OCI-M1 (cell line): ENCODE results near the gene PDX1.

ENCODE experiments used
- DNase-seq: peaks from one replicate; lab custom pipeline; 2025; lab: John Stamatoyannopoulos, UW

PDX1 gene

GRCh38 chr13:27919934-27920676 is at the start of gene PDX1:
PDX1 (plus strand) TSS chr13:27920000; CDS start chr13:27920139, 139 bp downstream.
- no peak for DNase-seq

GRCh38 chr13:27878274-27878673 is 41.5 kb upstream of the PDX1 start:
- no peak for DNase-seq

- no peak for DNase-seq
These were observed 30.3 kb upstream of the PDX1 start for GRCh38 chr13:27889471-27889870.

GRCh38 chr13:27896726-27897125 is 23.1 kb upstream of the PDX1 start:
- DNase-seq: no peak

GRCh38 chr13:27904719-27905118 is 15.1 kb upstream of the PDX1 start:
- no peak for DNase-seq

- DNase-seq: no peak
These were observed 14.2 kb upstream of the PDX1 start for GRCh38 chr13:27905650-27906049.

GRCh38 chr13:27907121-27907787 is 12.5 kb upstream of the PDX1 start:
- DNase-seq: no peak

DNA sequence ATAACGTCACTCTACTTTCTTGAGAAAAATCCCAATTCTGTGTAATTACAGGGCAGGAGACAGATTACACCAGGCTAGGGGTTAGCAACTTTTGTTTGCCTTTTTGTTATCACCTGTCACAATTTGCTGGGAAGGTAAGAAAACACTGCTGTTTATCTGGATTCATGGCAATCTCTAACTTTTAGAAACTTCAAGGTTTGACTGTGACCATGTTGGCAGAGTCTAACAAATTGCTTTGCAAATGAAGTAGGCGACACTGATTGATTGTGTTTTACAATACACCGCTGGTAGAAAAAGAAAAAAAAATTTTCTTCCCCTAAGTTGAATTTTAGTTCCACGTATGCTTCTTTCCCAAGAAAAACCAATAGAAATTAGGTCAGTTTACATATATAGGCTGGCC is 10.4 kb upstream of the PDX1 start:
- no peak for DNase-seq

DNA sequence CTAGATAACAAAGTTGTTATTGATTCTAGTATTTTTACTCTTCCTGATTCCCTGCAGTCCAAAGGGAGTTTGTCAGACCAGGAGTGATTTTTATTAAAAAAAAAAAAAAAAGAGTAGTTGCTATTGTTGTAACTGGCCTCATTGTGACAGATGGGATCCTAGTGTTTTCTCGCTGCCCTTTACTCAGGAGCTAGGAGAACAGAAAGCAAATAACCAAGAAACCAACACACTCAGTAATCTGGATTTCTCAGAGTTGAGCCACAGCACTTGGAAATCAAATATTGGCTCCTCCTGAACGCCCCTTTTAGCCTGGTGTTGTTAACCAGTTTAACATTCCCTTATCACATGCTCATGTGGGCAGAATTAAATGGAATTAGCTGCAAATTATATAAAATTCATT is 8.3 kb upstream of the PDX1 start:
- DNase-seq: no peak

- DNase-seq: no peak
These were observed 6.6 kb upstream of the PDX1 start for GRCh38 chr13:27913160-27913559.

- DNase-seq: no peak
These were observed 4.2 kb upstream of the PDX1 start for GRCh38 chr13:27915301-27916207.

- DNase-seq: no peak
These were observed 2.5 kb upstream of the PDX1 start for GRCh38 chr13:27917121-27917947.

- DNase-seq: no peak
These were observed 1.5 kb upstream of the PDX1 start for GRCh38 chr13:27918041-27918917.

- no peak for DNase-seq
These were observed 712 bp upstream of the PDX1 start for GRCh38 chr13:27918918-27919658.

DNA sequence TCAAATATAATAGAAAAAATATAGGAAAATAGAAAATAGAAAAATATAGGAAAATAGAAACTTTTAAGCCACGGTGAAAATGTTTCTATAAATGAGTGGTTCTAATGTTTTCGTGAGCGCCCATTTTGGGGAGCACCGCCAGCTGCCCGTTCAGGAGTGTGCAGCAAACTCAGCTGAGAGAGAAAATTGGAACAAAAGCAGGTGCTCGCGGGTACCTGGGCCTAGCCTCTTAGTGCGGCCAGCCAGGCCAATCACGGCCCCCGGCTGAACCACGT is 204 bp upstream of the PDX1 start:
- no peak for DNase-seq

DNA sequence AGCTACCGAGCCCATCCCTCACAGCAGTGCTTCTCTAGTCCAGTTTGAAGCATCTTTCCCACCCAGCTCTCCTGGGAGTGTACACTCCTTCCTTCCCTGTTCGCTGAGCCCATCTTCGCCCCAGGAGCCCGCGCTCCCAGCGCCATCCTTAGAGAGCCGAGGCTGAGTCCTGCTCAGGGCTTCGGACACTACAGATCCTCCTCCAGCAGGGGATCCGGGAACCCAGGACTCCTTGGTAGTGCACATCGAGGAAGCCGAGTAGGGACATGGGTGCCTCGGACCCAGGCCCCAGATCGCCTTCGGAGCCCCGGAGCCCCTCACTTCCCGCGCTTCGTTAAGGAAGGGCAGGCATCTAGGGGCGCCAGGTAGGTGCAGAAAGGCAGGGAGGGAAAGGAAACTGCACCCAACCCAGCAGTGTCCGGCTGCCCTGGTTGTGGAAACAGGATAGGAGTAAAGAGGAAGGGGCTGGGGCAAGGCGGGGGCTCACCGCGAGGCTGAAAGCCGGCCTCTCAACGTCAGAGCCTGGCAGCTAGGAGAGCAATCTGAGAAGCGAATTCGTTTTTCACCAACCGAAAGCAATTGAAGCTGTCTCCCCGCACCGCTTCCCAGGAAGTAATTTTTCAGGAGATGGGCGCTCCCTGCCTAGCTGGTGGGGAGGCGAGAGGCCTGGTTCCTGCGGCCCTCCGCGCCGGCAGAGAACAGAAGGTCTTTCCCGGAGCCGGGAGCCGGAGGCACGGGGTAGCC is 1.0 kb downstream of the PDX1 start:
- DNase-seq: no peak

- DNase-seq: no peak
These were observed 1.7 kb downstream of the PDX1 start for GRCh38 chr13:27921421-27921960.

DNA sequence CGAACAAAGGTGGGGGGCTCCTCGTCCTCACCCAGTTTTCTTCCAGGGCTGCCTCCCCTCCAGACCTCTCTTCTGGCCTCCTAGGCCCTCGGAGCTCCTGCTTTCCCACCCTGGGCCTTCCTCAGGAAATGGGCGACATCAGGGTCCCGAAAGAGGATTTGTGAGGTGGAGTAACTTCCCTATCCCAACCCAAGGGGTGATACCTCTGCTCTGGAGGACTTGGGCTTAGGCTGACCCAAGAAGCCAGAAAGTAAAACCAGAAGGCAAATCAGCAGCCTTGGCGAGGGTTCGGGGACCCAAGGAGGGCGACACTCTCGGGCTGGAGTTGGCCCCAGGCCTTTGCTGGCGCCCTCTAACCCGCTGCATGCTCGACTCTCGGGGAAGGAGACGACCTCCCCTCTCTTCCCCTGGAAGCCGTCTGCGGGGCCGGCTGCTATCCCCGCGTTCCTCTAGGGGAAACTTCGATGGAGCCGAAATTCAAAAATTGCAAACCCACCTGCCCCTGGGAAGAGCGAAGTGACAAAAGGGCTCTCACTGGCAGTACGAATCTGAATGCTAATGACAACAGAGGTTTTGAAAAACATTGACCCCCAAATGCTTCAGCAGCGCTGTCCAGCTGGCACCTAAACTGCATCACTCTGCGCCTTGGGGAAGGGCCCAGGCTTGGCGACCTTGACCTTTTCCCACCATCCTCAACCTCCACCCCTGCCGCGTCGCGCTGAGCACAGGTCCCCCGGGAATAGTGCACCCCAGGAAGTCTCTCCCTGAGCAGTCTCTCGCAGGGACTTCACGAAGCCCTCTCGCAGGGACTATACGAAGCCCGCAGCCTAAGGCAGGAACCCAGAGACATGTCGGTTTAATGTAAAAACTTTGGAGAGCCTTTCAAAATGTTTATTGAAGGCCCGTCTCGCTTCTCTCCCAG is 2.4 kb downstream of the PDX1 start:
- DNase-seq: no peak
